Tibial nerve (tissue), 4 donors: ENCODE measurements around the gene RFC2. TPM values are rescaled to one million over a fixed set of nuclear protein-coding genes. Genes with fewer than 3 reads are reported as not detected.

ENCODE experiments used
- DNase-seq, 2 donors: peaks; one replicate each; pipeline ENCODE4 v3.0.0-alpha.2; 2019; ENCODE audit warnings: low spot score in 2 of 2
- H3K27ac ChIP-seq, 4 donors: fragments of 200-600 bp; sonication (generic) in 3 of 4; one replicate each; pipeline ENCODE4 v1.5.1; 2017 to 2019; ENCODE audit warnings: mild to moderate bottlenecking in 1 of 4
- H3K27me3 ChIP-seq, 2 donors: fragments of 200-600 bp; sonication (generic) in 1 of 2; one replicate each; pipeline versions ENCODE4 v1.5.1 to v1.6.0; 2017 to 2019
- H3K36me3 ChIP-seq, 3 donors: fragments of 200-600 bp; sonication (generic); one replicate each; pipeline ENCODE4 v1.5.1; 2018 to 2019
- H3K4me1 ChIP-seq, 4 donors: fragments of 200-600 bp; sonication (generic) in 3 of 4; one replicate each; pipeline ENCODE4 v1.5.1; 2017 to 2019
- H3K4me3 ChIP-seq, 4 donors: fragments of 200-600 bp; sonication (generic) in 3 of 4; one replicate each; pipeline ENCODE4 v1.5.1; 2017 to 2019; ENCODE audit warnings: mild to moderate bottlenecking in 1 of 4, moderate library complexity in 1 of 4
- H3K9me3 ChIP-seq, 4 donors: fragments of 200-600 bp; sonication (generic) in 3 of 4; one replicate each; pipeline ENCODE4 v1.5.1; 2017 to 2019
- EP300 ChIP-seq, 2 donors: sonication (generic); formaldehyde crosslinking; IDR thresholded peaks; one replicate each; pipeline ENCODE4 v1.6.1; 2017; ENCODE audit warnings: antibody characterized with exemption in 2 of 2, mild to moderate bottlenecking in 1 of 2
- POLR2A ChIP-seq, 2 donors: fragments of 450-650 bp; IDR thresholded peaks; one replicate each; pipeline ENCODE4 v1.6.1; 2017; ENCODE audit warnings: antibody characterized with exemption in 2 of 2, mild to moderate bottlenecking in 2 of 2, moderate library complexity in 2 of 2
- WGBS, 2 donors: methylation state at CpG; one replicate each; pipeline ENCODE4 v1.1.5; 2018; 5-methylcytosine and 5-hydroxymethylcytosine counted together
- total RNA-seq, 4 donors: library from RNA; depleted of rRNA; stranded (reverse); fragments of >200 nt; gene quantifications; one replicate each; pipeline ENCODE4 v1.1.0, GENCODE V29; 2016
- TF ChIP-seq, protein P1 (sequence below), 5 experiments: fragments of 200-600 bp in 3 of 5; fragments of 450-650 bp in 2 of 5; sonication (generic) in 3 of 5; IDR thresholded peaks; one replicate each; pipeline ENCODE4 v1.5.1; 2016 to 2019; ENCODE audit warnings: antibody characterized with exemption in 5 of 5, mild to moderate bottlenecking in 3 of 5, moderate library complexity in 2 of 5

Gene RFC2
- total RNA-seq, 4 donors from 2014 or later: 8.4 to 25.1 (median 14.1) TPM

DNA sequence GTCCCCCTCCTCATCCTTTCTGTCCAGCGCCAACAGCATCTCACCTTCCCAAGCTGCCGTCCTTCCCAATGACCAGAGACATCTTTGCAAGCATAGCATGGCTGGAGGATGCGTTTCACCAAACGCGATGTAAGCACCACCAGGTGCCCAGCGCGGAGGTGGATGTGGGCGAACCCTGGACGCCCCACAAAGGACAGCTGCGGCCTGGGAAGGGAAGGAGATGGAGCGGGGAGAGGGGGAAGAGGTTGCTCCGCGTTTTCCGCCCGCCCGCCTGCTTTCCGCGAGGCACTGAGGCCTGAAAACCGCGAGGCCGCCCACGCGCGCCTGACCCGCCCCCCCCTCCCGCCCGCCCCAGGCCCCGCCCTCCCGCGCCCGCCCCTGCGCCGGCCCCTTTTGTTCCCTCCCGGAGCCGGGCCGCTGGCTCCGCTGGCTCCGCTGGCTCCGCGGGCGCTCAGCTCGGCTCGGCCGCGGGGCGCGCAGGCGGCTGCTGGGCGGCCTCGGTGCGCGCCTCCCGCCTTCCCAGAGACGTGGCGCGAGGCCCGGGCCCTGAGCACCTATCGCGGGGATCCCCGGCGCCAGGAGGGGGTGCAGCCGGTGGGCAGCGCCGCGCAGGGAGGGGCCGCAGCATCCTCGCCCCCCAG, 34.9 kb upstream of the RFC2 start, which contains the start of gene CLIP2:
Gene CLIP2, plus strand, starts transcription at position 390 of the 641 bp plus-strand sequence. CDS start 28,140 bp downstream, outside the sequence.
- Histone ChIP-seq H3K4me1 (peaks cover 0 to 44% (median 30%) of the 10 kb centered on the region in 4 donors), H3K9me3 (no peaks in the 10 kb centered on the region), H3K27ac (peak within 1 kb of the TSS; percentile 86 to 94 (median 90)), H3K4me3 (peak within 1 kb of the TSS; percentile 83 to 93 (median 88)), H3K27me3 (no peaks in the 10 kb centered on the region), H3K36me3 (no peaks in the 10 kb centered on the region)
- WGBS, 2 donors: 0 to 2% methylated on average over 22 to 27 of the region's 67 CpGs
- DNase-seq: peak; percentile 55 to 60
- TF ChIP-seq EP300 (IDR thresholded peaks at IDR 0.05) (no peak), POLR2A (IDR thresholded peaks at IDR 0.05) (peak; percentile 31 to 45)
- TF ChIP-seq, protein P1, sequence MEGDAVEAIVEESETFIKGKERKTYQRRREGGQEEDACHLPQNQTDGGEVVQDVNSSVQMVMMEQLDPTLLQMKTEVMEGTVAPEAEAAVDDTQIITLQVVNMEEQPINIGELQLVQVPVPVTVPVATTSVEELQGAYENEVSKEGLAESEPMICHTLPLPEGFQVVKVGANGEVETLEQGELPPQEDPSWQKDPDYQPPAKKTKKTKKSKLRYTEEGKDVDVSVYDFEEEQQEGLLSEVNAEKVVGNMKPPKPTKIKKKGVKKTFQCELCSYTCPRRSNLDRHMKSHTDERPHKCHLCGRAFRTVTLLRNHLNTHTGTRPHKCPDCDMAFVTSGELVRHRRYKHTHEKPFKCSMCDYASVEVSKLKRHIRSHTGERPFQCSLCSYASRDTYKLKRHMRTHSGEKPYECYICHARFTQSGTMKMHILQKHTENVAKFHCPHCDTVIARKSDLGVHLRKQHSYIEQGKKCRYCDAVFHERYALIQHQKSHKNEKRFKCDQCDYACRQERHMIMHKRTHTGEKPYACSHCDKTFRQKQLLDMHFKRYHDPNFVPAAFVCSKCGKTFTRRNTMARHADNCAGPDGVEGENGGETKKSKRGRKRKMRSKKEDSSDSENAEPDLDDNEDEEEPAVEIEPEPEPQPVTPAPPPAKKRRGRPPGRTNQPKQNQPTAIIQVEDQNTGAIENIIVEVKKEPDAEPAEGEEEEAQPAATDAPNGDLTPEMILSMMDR (IDR thresholded peaks at IDR 0.05): peak in 2 of 5 experiments; percentile 9 to 23

DNA sequence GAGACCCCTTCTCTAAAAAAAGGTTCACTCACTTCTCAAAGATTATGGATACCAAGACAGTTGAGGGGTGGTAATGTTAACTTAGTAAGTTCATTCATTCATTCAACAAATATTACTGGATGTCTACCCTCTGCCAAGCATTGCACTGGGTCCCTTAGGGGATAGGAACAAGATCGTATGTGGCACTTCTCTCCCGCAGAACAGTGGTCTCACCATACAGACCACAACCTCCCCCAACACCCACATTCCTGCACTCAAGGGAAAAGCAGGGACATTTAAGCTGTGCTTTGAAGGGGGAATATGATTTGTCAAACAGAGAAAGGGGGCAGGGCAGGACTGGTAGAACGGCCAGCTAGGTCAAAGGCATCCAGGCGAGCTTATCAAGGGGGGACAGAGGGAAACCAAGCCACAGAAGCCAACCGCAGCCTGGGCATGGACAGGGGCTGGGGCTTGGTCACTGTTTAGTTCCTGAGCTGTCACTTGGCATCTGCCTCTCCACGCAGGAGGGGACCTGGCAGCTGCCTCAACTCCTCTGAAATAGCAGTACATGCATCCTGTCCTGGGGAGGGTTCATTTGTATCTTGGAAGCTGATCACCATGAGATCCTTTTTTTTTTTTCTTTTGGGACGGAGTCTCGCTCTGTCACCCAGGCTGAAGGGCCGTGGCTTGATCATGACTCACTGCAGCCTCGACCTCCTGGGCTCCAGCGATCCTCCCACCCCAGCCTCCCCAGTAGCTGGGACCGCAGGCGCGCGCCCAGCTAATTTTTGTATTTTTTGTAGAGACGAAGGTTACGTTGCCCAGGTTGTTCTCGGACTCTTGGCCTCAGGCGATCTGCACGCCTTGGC, 34.1 kb upstream of the RFC2 start:
- Histone ChIP-seq H3K27me3 (no peaks in the 10 kb centered on the region), H3K4me1 (peaks cover 0 to 35% (median 27%) of the 10 kb centered on the region in 4 donors), H3K27ac (peak overlapping the region; percentile 82 to 94 (median 87)), H3K36me3 (no peaks in the 10 kb centered on the region), H3K4me3 (peak overlapping the region in 3 of 4 donors; percentile 52 to 85 (median 83)), H3K9me3 (no peaks in the 10 kb centered on the region)
- DNase-seq: no peak
- TF ChIP-seq, protein P1 (IDR thresholded peaks at IDR 0.05): no peak
- TF ChIP-seq EP300 (IDR thresholded peaks at IDR 0.05): no peak
- no peak for TF ChIP-seq POLR2A (IDR thresholded peaks at IDR 0.05)
- WGBS, 2 donors: 40 to 45% methylated on average over 20 of the region's 20 CpGs

DNA sequence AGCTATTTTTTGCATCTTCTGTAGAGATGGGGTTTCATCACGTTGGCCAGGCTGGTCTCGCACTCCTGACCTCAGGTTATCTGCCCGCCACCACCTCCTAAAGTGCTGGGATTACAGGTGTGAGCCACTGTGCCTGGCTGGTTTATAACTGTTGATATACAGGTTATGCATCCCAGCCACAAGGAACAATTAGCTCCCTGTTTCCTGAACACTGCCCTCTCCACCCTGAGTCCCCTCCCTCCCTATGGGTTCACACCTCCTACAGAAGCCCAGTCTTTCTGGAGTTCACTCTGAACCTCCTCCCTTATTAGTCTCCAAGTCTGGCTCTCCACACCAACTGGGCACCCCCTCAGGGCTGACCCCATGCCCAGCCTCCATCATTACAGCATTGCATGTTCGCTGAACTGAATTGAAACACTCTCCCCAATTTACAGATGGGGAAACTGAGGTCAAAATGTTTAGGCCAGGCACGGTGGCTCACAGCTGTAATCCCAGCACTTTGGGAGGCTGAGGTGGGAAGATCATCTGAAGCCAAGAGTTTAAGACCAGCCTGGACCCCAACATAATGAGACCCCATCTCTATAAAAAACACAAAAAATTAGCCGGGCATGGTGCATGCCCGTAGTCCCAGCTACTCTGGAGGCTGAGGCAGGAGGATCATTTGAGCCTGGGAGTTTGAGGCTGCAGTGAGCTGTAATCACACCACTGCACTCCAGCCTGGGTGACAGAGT, 33.3 kb upstream of the RFC2 start:
- H3K27me3 ChIP-seq: no peaks in the 10 kb centered on the region
- H3K36me3 ChIP-seq: no peaks in the 10 kb centered on the region
- H3K27ac ChIP-seq: no peak overlapping the region
- no peak overlapping the region for H3K4me3 ChIP-seq
- H3K9me3 ChIP-seq: no peaks in the 10 kb centered on the region
- H3K4me1 ChIP-seq: peaks cover 0 to 31% (median 27%) of the 10 kb centered on the region in 4 donors
- DNase-seq: no peak
- 81 to 85% methylated on average over 7 of the region's 7 CpGs for WGBS, 2 donors
- no peak for TF ChIP-seq EP300 (IDR thresholded peaks at IDR 0.05)
- no peak for TF ChIP-seq POLR2A (IDR thresholded peaks at IDR 0.05)
- TF ChIP-seq, protein P1 (IDR thresholded peaks at IDR 0.05): no peak

DNA sequence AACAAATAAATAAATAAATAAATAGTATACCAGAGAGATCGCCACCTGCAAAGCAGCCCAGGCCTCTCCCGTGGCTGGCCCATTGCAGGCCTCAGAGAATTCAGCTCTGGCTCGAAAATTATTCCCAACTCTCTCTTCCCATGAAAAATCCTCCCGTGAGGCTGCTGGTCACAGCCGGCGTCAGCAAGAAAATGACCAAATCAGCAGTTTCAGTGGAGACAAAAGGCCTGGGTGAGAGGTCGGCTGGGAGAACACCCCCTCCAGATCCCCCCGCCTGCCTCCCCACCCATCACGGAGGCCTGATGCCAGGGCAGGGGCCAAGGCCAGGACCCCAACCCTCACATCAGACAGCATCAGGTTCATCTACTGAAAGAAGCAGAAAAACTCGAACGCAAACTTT, 31.9 kb upstream of the RFC2 start:
- no peaks in the 10 kb centered on the region for H3K27me3 ChIP-seq
- WGBS, 2 donors: 45 to 56% methylated on average over 11 of the region's 11 CpGs
- no peak for DNase-seq
- H3K9me3 ChIP-seq: no peaks in the 10 kb centered on the region
- no peaks in the 10 kb centered on the region for H3K36me3 ChIP-seq
- no peak overlapping the region for H3K4me3 ChIP-seq
- peaks cover 0 to 25% (median 23%) of the 10 kb centered on the region in 4 donors for H3K4me1 ChIP-seq
- TF ChIP-seq, protein P1 (IDR thresholded peaks at IDR 0.05): no peak
- TF ChIP-seq POLR2A (IDR thresholded peaks at IDR 0.05): no peak
- TF ChIP-seq EP300 (IDR thresholded peaks at IDR 0.05): no peak
- peak overlapping the region in 2 of 4 donors; percentile 63 to 72 for H3K27ac ChIP-seq
